IMR-90 (cell line): Measurements from ENCODE around the gene SOCS2. TPM values are rescaled to one million over a fixed set of nuclear protein-coding genes. Genes with fewer than 3 reads are reported as not detected.

Experiments used
- ATAC-seq: fragments of 200-7000 bp; cut with Tn5 transposase; 2 replicates; pipeline ENCODE4 v1.9.1; 2020; ENCODE audit warnings: low read depth, mild to moderate bottlenecking, moderate library complexity
- BruUV-seq: library from RNA; stranded (reverse); fragments of 400-500 nt; replicated peaks from 2 replicates; lab custom pipeline; 2021; lab: Mats Ljungman, UMichigan
- CTCF ChIA-PET: fragments of 300-600 bp; formaldehyde crosslinking; extraction: SDS; loops from one replicate; lab custom pipeline; 2021; ENCODE audit warnings: antibody characterized with exemption; lab: Yijun Ruan, JAX
- POLR2A ChIA-PET: fragments of 300-600 bp; sonication (Branson Sonifier 250); formaldehyde crosslinking; loops from one replicate; lab custom pipeline; 2022; ENCODE audit warnings: antibody characterized with exemption; ENCODE audit not compliant: unreplicated experiment; lab: Charles Lee
- DNase-seq: peaks from one replicate; pipeline ENCODE4 v3.0.0; 2013
- H2AFZ ChIP-seq: replicated peaks from 2 replicates; pipeline ENCODE3; 2013; ENCODE audit warnings: low read length, mild to moderate bottlenecking; ENCODE audit not compliant: poor library complexity
- H2AK5ac ChIP-seq: 2 replicates; pipeline ENCODE4 v1.6.1; 2013; ENCODE audit warnings: low read depth, low read length, inconsistent platforms
- H2AK9ac ChIP-seq: replicated peaks from 2 replicates; pipeline ENCODE3; 2013; ENCODE audit warnings: mild to moderate bottlenecking, low read depth, low read length, moderate library complexity; ENCODE audit not compliant: poor library complexity
- H2BK120ac ChIP-seq: 2 replicates; pipeline ENCODE4 v1.6.1; 2013; ENCODE audit warnings: low read depth, low read length, inconsistent platforms
- H2BK15ac ChIP-seq: 3 replicates; pipeline ENCODE4 v1.6.1; 2013; ENCODE audit warnings: low read depth, low read length, inconsistent platforms
- H2BK20ac ChIP-seq: 2 replicates; pipeline ENCODE4 v1.6.1; 2013; ENCODE audit warnings: low read depth, mild to moderate bottlenecking, inconsistent platforms, low read length, moderate library complexity
- H2BK5ac ChIP-seq: 2 replicates; pipeline ENCODE4 v1.6.1; 2013; ENCODE audit warnings: mild to moderate bottlenecking, low read depth, low read length, inconsistent platforms; ENCODE audit not compliant: poor library complexity, severe bottlenecking
- H3K14ac ChIP-seq: replicated peaks from 2 replicates; pipeline ENCODE4 v1.6.1; 2013; ENCODE audit warnings: low read depth, low read length, inconsistent platforms
- H3K18ac ChIP-seq: 2 replicates; pipeline ENCODE4 v1.6.1; 2013; ENCODE audit warnings: low read depth, low read length, control low read depth
- H3K23ac ChIP-seq: 2 replicates; pipeline ENCODE4 v1.6.1; 2013; ENCODE audit warnings: low read depth, low read length, inconsistent platforms
- H3K27ac ChIP-seq: 2 replicates; pipeline ENCODE4 v1.5.1; 2013; ENCODE audit warnings: mild to moderate bottlenecking, control low read depth, low read length; ENCODE audit not compliant: insufficient read depth
- H3K27me3 ChIP-seq: 2 replicates; pipeline ENCODE4 v1.6.1; 2013; ENCODE audit warnings: low read length; ENCODE audit not compliant: control insufficient read depth, insufficient read depth
- H3K36me3 ChIP-seq: 2 replicates; pipeline ENCODE4 v1.6.1; 2013; ENCODE audit warnings: low read length, mixed read lengths; ENCODE audit not compliant: control insufficient read depth, insufficient read depth
- H3K4ac ChIP-seq: 2 replicates; pipeline ENCODE4 v1.6.1; 2013; ENCODE audit warnings: low read depth, low read length, inconsistent platforms
- H3K4me1 ChIP-seq: 2 replicates; pipeline ENCODE4 v1.6.1; 2013; ENCODE audit warnings: low read length, mixed read lengths; ENCODE audit not compliant: control insufficient read depth, insufficient read depth
- H3K4me2 ChIP-seq: 2 replicates; pipeline ENCODE4 v1.6.1; 2013; ENCODE audit warnings: low read depth, mild to moderate bottlenecking, control low read depth, low read length, moderate library complexity
- H3K4me3 ChIP-seq: 2 replicates; pipeline ENCODE4 v1.5.1; 2013; ENCODE audit warnings: low read depth, mild to moderate bottlenecking, control low read depth, low read length, moderate library complexity; ENCODE audit not compliant: insufficient read depth
- H3K56ac ChIP-seq: 2 replicates; pipeline ENCODE4 v1.6.1; 2013; ENCODE audit warnings: low read length, inconsistent platforms; ENCODE audit not compliant: insufficient read depth; ENCODE audit errors: extremely low read depth
- H3K79me1 ChIP-seq, 2 experiments: 2 replicates each; pipeline ENCODE4 v1.6.1; 2013; ENCODE audit warnings: low read length in 2 of 2, inconsistent platforms in 1 of 2, low read depth in 1 of 2
- H3K9ac ChIP-seq: 2 replicates; pipeline ENCODE4 v1.6.1; 2013; ENCODE audit warnings: low read depth, low read length, control low read depth
- H3K9me1 ChIP-seq: 2 replicates; pipeline ENCODE4 v1.6.1; 2013; ENCODE audit warnings: low read length, inconsistent platforms; ENCODE audit not compliant: insufficient read depth
- H3K9me3 ChIP-seq: 2 replicates; pipeline ENCODE4 v1.6.1; 2013; ENCODE audit warnings: low read length; ENCODE audit not compliant: control insufficient read depth, insufficient read depth
- H4K20me1 ChIP-seq: 2 replicates; pipeline ENCODE4 v1.6.1; 2013; ENCODE audit warnings: low read length, inconsistent platforms; ENCODE audit not compliant: insufficient read depth
- H4K5ac ChIP-seq: 2 replicates; pipeline ENCODE4 v1.6.1; 2013; ENCODE audit warnings: mild to moderate bottlenecking, low read depth, low read length, control low read depth
- H4K8ac ChIP-seq, 2 experiments: 2 replicates each; pipeline ENCODE4 v1.6.1; 2013; ENCODE audit warnings: low read depth in 2 of 2, low read length in 2 of 2, control low read depth in 1 of 2, inconsistent platforms in 1 of 2
- H4K91ac ChIP-seq: 2 replicates; pipeline ENCODE4 v1.6.1; 2013; ENCODE audit warnings: low read depth, low read length, inconsistent platforms; ENCODE audit not compliant: insufficient read depth
- BHLHE40 ChIP-seq: fragments of 150-350 bp; IDR thresholded peaks from 2 replicates; pipeline ENCODE4 v1.6.1; 2016; ENCODE audit warnings: mild to moderate bottlenecking, low read depth, low read length
- CHD1 ChIP-seq: IDR thresholded peaks from 2 replicates; pipeline ENCODE4 v1.6.1; 2012; ENCODE audit warnings: low read depth, low read length, improper control_type of control experiment
- CTCF ChIP-seq: conservative IDR thresholded peaks from 2 replicates; pipeline ENCODE4 v1.5.1; 2012; ENCODE audit warnings: mild to moderate bottlenecking, low read depth, low read length, improper control_type of control experiment
- ELK1 ChIP-seq: fragments of 150-350 bp; IDR thresholded peaks from 2 replicates; pipeline ENCODE4 v1.6.1; 2016; ENCODE audit warnings: low read depth, mild to moderate bottlenecking, low read length, moderate library complexity, borderline replicate concordance
- MAFK ChIP-seq: IDR thresholded peaks from 2 replicates; pipeline ENCODE4 v1.6.1; 2012; ENCODE audit warnings: low read depth, low read length, improper control_type of control experiment
- MAZ ChIP-seq: IDR thresholded peaks from 2 replicates; pipeline ENCODE4 v1.6.1; 2012; ENCODE audit warnings: low read depth, mild to moderate bottlenecking, low read length, improper control_type of control experiment, moderate library complexity, borderline replicate concordance
- MXI1 ChIP-seq: IDR thresholded peaks from 2 replicates; pipeline ENCODE4 v1.6.1; 2012; ENCODE audit warnings: low read depth, mild to moderate bottlenecking, low read length, moderate library complexity, borderline replicate concordance
- RAD21 ChIP-seq: IDR thresholded peaks from 2 replicates; pipeline ENCODE4 v1.6.1; 2012; ENCODE audit warnings: low read length, improper control_type of control experiment
- RCOR1 ChIP-seq: IDR thresholded peaks from 2 replicates; pipeline ENCODE4 v1.6.1; 2012; ENCODE audit warnings: mild to moderate bottlenecking, low read length, improper control_type of control experiment; ENCODE audit not compliant: insufficient replicate concordance
- SMC3 ChIP-seq: fragments of 150-350 bp; IDR thresholded peaks from 2 replicates; pipeline ENCODE4 v1.6.1; 2016; ENCODE audit warnings: low read depth, mild to moderate bottlenecking, antibody characterized with exemption, low read length, moderate library complexity
- USF2 ChIP-seq: fragments of 150-350 bp; IDR thresholded peaks from 2 replicates; pipeline ENCODE4 v1.6.1; 2017; ENCODE audit warnings: mild to moderate bottlenecking, antibody characterized with exemption, low read length, low read depth
- WGBS, 2 experiments: methylation state at CpG; one replicate each; pipeline versions ENCODE4 v1.1.5 to v1.1.7; 2013; ENCODE audit warnings: missing lambda C conversion rate in 2 of 2; ENCODE audit not compliant: insufficient read length in 1 of 2; ENCODE audit errors: extremely low coverage in 2 of 2; 5-methylcytosine and 5-hydroxymethylcytosine counted together
- dilution Hi-C: fragments of 300-500 bp; cut with HindIII; formaldehyde crosslinking; loops from one replicate; pipeline ENCODE4 v1.14.3; 2018; ENCODE audit warnings: low sequenced_read_pairs; ENCODE audit not compliant: unreplicated experiment
- in situ Hi-C: fragments of 300-500 bp; cut with MboI; formaldehyde crosslinking; loops from 3 replicates; pipeline ENCODE4 v1.14.3; 2019; ENCODE audit warnings: low sequenced_read_pairs, inconsistent platforms, mixed read lengths
- intact Hi-C: fragments of 100-400 bp; cut with micrococcal nuclease; formaldehyde crosslinking; loops from 2 replicates; pipeline ENCODE4 v1.10.0; 2022
- polyA plus RNA-seq, 3 experiments: library from polyadenylated mRNA; depleted of rRNA; stranded (reverse); fragments of >200 nt; gene quantifications; 2 replicates each; pipeline ENCODE4 v1.2.3, GENCODE V29; 2012; ENCODE audit warnings: low replicate concordance in 1 of 3
- total RNA-seq: library from RNA; depleted of rRNA; stranded (reverse); fragments of >200 nt; gene quantifications from 2 replicates; pipeline ENCODE4 v1.2.3, GENCODE V29; 2012

Gene SOCS2
- total and polyA plus RNA-seq, 2 of the 4 experiments (the other 2 are of a cell fraction) = 12.0 to 12.4 TPM

- peaks cover 5% of the 10 kb centered on the region; the same call in 1 of the 2 replicates for H3K36me3 ChIP-seq
- peak overlapping the region; percentile 70 for H2BK120ac ChIP-seq
- in situ Hi-C loops = loop anchor here (10.0 kb wide), 1 partner anchor 414 kb away; no protein-coding TSS in a partner anchor
- H3K56ac ChIP-seq = 0 out of 2 replicates have a peak overlapping the region, but pooled peaks have one; percentile 34
- intact Hi-C loops = loop anchor here (1.0 to 10.0 kb wide), 3 partner anchors 107 to 324 kb away; partner anchors contain the start of gene CRADD
- peak; percentile 75 for ATAC-seq
- no peak overlapping the region for H2BK20ac ChIP-seq
- no peak overlapping the region for H2BK15ac ChIP-seq
- H3K79me1 ChIP-seq = peaks cover 20 to 48% of the 10 kb centered on the region in 2 experiments; a peak in 3 of 4 replicates
- peak overlapping the region; percentile 73 for H3K27ac ChIP-seq
- H3K23ac ChIP-seq = peak overlapping the region; percentile 36; the same call in 1 of the 2 replicates
- peak overlapping the region; percentile 82 for H3K14ac ChIP-seq
- BruUV-seq = no TSS peak
- dilution Hi-C loops = no loop called here
- H3K4me1 ChIP-seq = no peaks in the 10 kb centered on the region
- peak overlapping the region; percentile 61 for H2BK5ac ChIP-seq
- CTCF ChIA-PET = interaction anchor here (0.8 to 3.4 kb wide), 2 partner anchors 130 to 530 kb away, joined by 3 to 41 read pairs; no protein-coding TSS in a partner anchor
- peak overlapping the region; percentile 88 for H3K4me2 ChIP-seq
- H4K20me1 ChIP-seq = peaks cover 4% of the 10 kb centered on the region; the same call in 1 of the 2 replicates
- peak overlapping the region; percentile 91 for H2AK9ac ChIP-seq
- 1% methylated on average over 33 of the region's 97 CpGs; no CpG with 5 or more reads in 1 of the 2 experiments for WGBS, 2 experiments
- H3K9me1 ChIP-seq = 0 out of 2 replicates have a peak, but pooled peaks cover 7% of the 10 kb centered on the region
- peak overlapping the region in 1 of 2 experiments; percentile 76; a peak in 1 of 4 replicates for H4K8ac ChIP-seq
- H3K4me3 ChIP-seq = peak overlapping the region; percentile 76
- POLR2A ChIA-PET = interaction anchor here (0.6 kb wide), 1 partner anchor 137 kb away, joined by 4 read pairs; no protein-coding TSS in a partner anchor
- H4K91ac ChIP-seq = peak overlapping the region; percentile 62; the same call in 1 of the 2 replicates
- H3K9ac ChIP-seq = peak overlapping the region; percentile 70
- no peaks in the 10 kb centered on the region for H3K9me3 ChIP-seq
- peak; percentile 92 for DNase-seq
- H2AK5ac ChIP-seq = peak overlapping the region; percentile 36
- peak overlapping the region; percentile 88 for H2AFZ ChIP-seq
- H3K18ac ChIP-seq = no peak overlapping the region; the same call in 1 of the 2 replicates
- H4K5ac ChIP-seq = no peak overlapping the region
- no peaks in the 10 kb centered on the region for H3K27me3 ChIP-seq
- peak overlapping the region; percentile 77 for H3K4ac ChIP-seq
- TF ChIP-seq BHLHE40 = peak; percentile 96
- no peak for TF ChIP-seq CTCF
- TF ChIP-seq MAFK = no peak
- peak; percentile 9; the same call in 1 of the 2 replicates for TF ChIP-seq SMC3
- TF ChIP-seq MXI1 = peak; percentile 32; the same call in 1 of the 2 replicates
- TF ChIP-seq USF2 = peak; percentile 97
- TF ChIP-seq MAZ = peak; percentile 97
- no peak for TF ChIP-seq CHD1
- TF ChIP-seq ELK1 = no peak
- no peak for TF ChIP-seq RCOR1
- TF ChIP-seq RAD21 = no peak; the same call in 1 of the 2 replicates
Measured at GRCh38 chr12:93570552-93571364, 1.7 kb upstream of the SOCS2 start.
